ENCODE measurements around the gene PRRG2.

PRRG2 gene

GRCh38 chr19:49626226-49626625 is 45.1 kb downstream of the PRRG2 start:
- H3K4me2 ChIP-seq (ENCODE audit: low read depth, low read length, poor library complexity, severe bottlenecking) = no peak overlapping the region
- H3K4me1 ChIP-seq (ENCODE audit: insufficient read depth, low read length, poor library complexity, severe bottlenecking) = no peaks in the 10 kb centered on the region
- no peak overlapping the region for H3K9ac ChIP-seq (ENCODE audit: low read depth, low read length, poor library complexity, severe bottlenecking)
- no peaks in the 10 kb centered on the region for H3K79me2 ChIP-seq (ENCODE audit: insufficient read depth, low read length)
- H3K9me3 ChIP-seq (ENCODE audit: insufficient read depth, low read depth, low read length) = no peaks in the 10 kb centered on the region
- H4K20me1 ChIP-seq (ENCODE audit: insufficient read depth, low read length, poor library complexity, severe bottlenecking) = no peaks in the 10 kb centered on the region
- no peak overlapping the region for H3K4me3 ChIP-seq (ENCODE audit: low read length, poor library complexity, severe bottlenecking)
- no peak overlapping the region for H2AFZ ChIP-seq (ENCODE audit: low read length)
- H3K36me3 ChIP-seq (ENCODE audit: insufficient read depth, low read length) = peaks cover 46% of the 10 kb centered on the region; the same call in 1 of the 2 replicates
- H3K9me2 ChIP-seq (replicated peaks; ENCODE audit: low read depth, low read length) = no peaks in the 10 kb centered on the region
- H3F3A ChIP-seq (ENCODE audit: low read depth) = no peaks in the 10 kb centered on the region
- no peaks in the 10 kb centered on the region for H3K27me3 ChIP-seq (ENCODE audit: insufficient read depth, low read length, poor library complexity, severe bottlenecking)
- no peak for TF ChIP-seq EZH2phosphoT487 (IDR thresholded peaks at IDR 0.05; ENCODE audit: borderline replicate concordance)
- TF ChIP-seq CTCF (conservative IDR thresholded peaks at IDR 0.05; ENCODE audit: low read length) = no peak

GRCh38 chr19:49629659-49630058 is 48.5 kb downstream of the PRRG2 start:
- H3K36me3 ChIP-seq (ENCODE audit: insufficient read depth, low read length) = peaks cover 28% of the 10 kb centered on the region; the same call in 1 of the 2 replicates
- no peaks in the 10 kb centered on the region for H3F3A ChIP-seq (ENCODE audit: low read depth)

GRCh38 chr19:49631014-49631588 is 50.0 kb downstream of the PRRG2 start:
- H3K27me3 ChIP-seq (ENCODE audit: insufficient read depth, low read length, poor library complexity, severe bottlenecking) = no peaks in the 10 kb centered on the region
- peaks cover 17% of the 10 kb centered on the region; the same call in 1 of the 2 replicates for H3K36me3 ChIP-seq (ENCODE audit: insufficient read depth, low read length)
- no peaks in the 10 kb centered on the region for H3F3A ChIP-seq (ENCODE audit: low read depth)
- H2AFZ ChIP-seq (ENCODE audit: low read length) = no peak overlapping the region
- H3K79me2 ChIP-seq (ENCODE audit: insufficient read depth, low read length) = no peaks in the 10 kb centered on the region
- no peak for TF ChIP-seq CTCF (conservative IDR thresholded peaks at IDR 0.05; ENCODE audit: low read length)
- TF ChIP-seq EZH2phosphoT487 (IDR thresholded peaks at IDR 0.05; ENCODE audit: borderline replicate concordance) = no peak
- no peak overlapping the region for H3K4me3 ChIP-seq (ENCODE audit: low read length, poor library complexity, severe bottlenecking)
- no peaks in the 10 kb centered on the region for H3K4me1 ChIP-seq (ENCODE audit: insufficient read depth, low read length, poor library complexity, severe bottlenecking)
- H3K9me3 ChIP-seq (ENCODE audit: insufficient read depth, low read depth, low read length) = no peaks in the 10 kb centered on the region
- no peak overlapping the region for H3K4me2 ChIP-seq (ENCODE audit: low read depth, low read length, poor library complexity, severe bottlenecking)
- H4K20me1 ChIP-seq (ENCODE audit: insufficient read depth, low read length, poor library complexity, severe bottlenecking) = no peaks in the 10 kb centered on the region
- no peak overlapping the region for H3K9ac ChIP-seq (ENCODE audit: low read depth, low read length, poor library complexity, severe bottlenecking)
- no peaks in the 10 kb centered on the region for H3K9me2 ChIP-seq (replicated peaks; ENCODE audit: low read depth, low read length)

More at GRCh38 chr19:49629659-49630058, 48.5 kb downstream of the PRRG2 start:
- H3K79me2 ChIP-seq (ENCODE audit: insufficient read depth, low read length) = no peaks in the 10 kb centered on the region
- H3K27me3 ChIP-seq (ENCODE audit: insufficient read depth, low read length, poor library complexity, severe bottlenecking) = no peaks in the 10 kb centered on the region
- TF ChIP-seq EZH2phosphoT487 (IDR thresholded peaks at IDR 0.05; ENCODE audit: borderline replicate concordance) = no peak
- TF ChIP-seq CTCF (conservative IDR thresholded peaks at IDR 0.05; ENCODE audit: low read length) = no peak
- H3K4me2 ChIP-seq (ENCODE audit: low read depth, low read length, poor library complexity, severe bottlenecking) = no peak overlapping the region
- no peaks in the 10 kb centered on the region for H3K9me3 ChIP-seq (ENCODE audit: insufficient read depth, low read depth, low read length)
- H4K20me1 ChIP-seq (ENCODE audit: insufficient read depth, low read length, poor library complexity, severe bottlenecking) = no peaks in the 10 kb centered on the region
- no peaks in the 10 kb centered on the region for H3K4me1 ChIP-seq (ENCODE audit: insufficient read depth, low read length, poor library complexity, severe bottlenecking)
- no peak overlapping the region for H3K4me3 ChIP-seq (ENCODE audit: low read length, poor library complexity, severe bottlenecking)
- no peaks in the 10 kb centered on the region for H3K9me2 ChIP-seq (replicated peaks; ENCODE audit: low read depth, low read length)
- H2AFZ ChIP-seq (ENCODE audit: low read length) = no peak overlapping the region
- H3K9ac ChIP-seq (ENCODE audit: low read depth, low read length, poor library complexity, severe bottlenecking) = no peak overlapping the region
